ENCODE results near the gene SCAND1.
"Not testable (repeated sequence)": the region's sequence is repeated elsewhere in the genome, so short reads cannot be mapped to it uniquely, and the experiment has no call there.

SCAND1 gene

GRCh38 chr20:35959291-35959690 is 5.0 kb upstream of the SCAND1 start:
- DNase-seq (ENCODE audit: low spot score) = not testable (repeated sequence)

- DNase-seq (ENCODE audit: low spot score) = no peak
Measured at GRCh38 chr20:35956616-35957015, 2.3 kb upstream of the SCAND1 start.

GRCh38 chr20:35954907-35955251 is 577 bp upstream of the SCAND1 start:
- DNase-seq (ENCODE audit: low spot score) = no peak

- DNase-seq (ENCODE audit: low spot score) = peak; percentile 55
Measured at GRCh38 chr20:35953387-35954199, 709 bp downstream of the SCAND1 start.

GRCh38 chr20:35952480-35953386 is 1.6 kb downstream of the SCAND1 start:
- DNase-seq (ENCODE audit: low spot score) = no peak

- DNase-seq (ENCODE audit: low spot score) = not testable (repeated sequence)
Measured at GRCh38 chr20:35952080-35952479, 2.2 kb downstream of the SCAND1 start.

- no peak for DNase-seq (ENCODE audit: low spot score)
Measured at GRCh38 chr20:35950093-35950492, 4.2 kb downstream of the SCAND1 start.

GRCh38 chr20:35947907-35948306 is 6.4 kb downstream of the SCAND1 start:
- no peak for DNase-seq (ENCODE audit: low spot score)

- DNase-seq (ENCODE audit: low spot score) = peak; percentile 51
Measured at GRCh38 chr20:35947489-35947888, 6.8 kb downstream of the SCAND1 start.

GRCh38 chr20:35942243-35942642 is 12.1 kb downstream of the SCAND1 start:
- no peak for DNase-seq (ENCODE audit: low spot score)

GRCh38 chr20:35941620-35942019 is 12.7 kb downstream of the SCAND1 start:
- DNase-seq (ENCODE audit: low spot score) = no peak

GRCh38 chr20:35939264-35939663 is 15.0 kb downstream of the SCAND1 start:
- no peak for DNase-seq (ENCODE audit: low spot score)

- no peak for DNase-seq (ENCODE audit: low spot score)
Measured at GRCh38 chr20:35934050-35934449, 20.3 kb downstream of the SCAND1 start.

GRCh38 chr20:35929301-35929700 is 25.0 kb downstream of the SCAND1 start:
- no peak for DNase-seq (ENCODE audit: low spot score)

- DNase-seq (ENCODE audit: low spot score) = no peak
Measured at GRCh38 chr20:35920523-35920922, 33.8 kb downstream of the SCAND1 start.

- DNase-seq (ENCODE audit: low spot score) = no peak
Measured at GRCh38 chr20:35918021-35918420, 36.3 kb downstream of the SCAND1 start.

GRCh38 chr20:35917077-35917476 is 37.2 kb downstream of the SCAND1 start:
- no peak for DNase-seq (ENCODE audit: low spot score)

- DNase-seq (ENCODE audit: low spot score) = no peak
Measured at GRCh38 chr20:35912881-35913280, 41.4 kb downstream of the SCAND1 start.

GRCh38 chr20:35910254-35910653 is 44.0 kb downstream of the SCAND1 start:
- no peak for DNase-seq (ENCODE audit: low spot score)

GRCh38 chr20:35909796-35910195 is 44.5 kb downstream of the SCAND1 start:
- no peak for DNase-seq (ENCODE audit: low spot score)

- DNase-seq (ENCODE audit: low spot score) = no peak
Measured at GRCh38 chr20:35909176-35909575, 45.1 kb downstream of the SCAND1 start.

- no peak for DNase-seq (ENCODE audit: low spot score)
Measured at GRCh38 chr20:35908007-35908406, 46.3 kb downstream of the SCAND1 start.
